Cerebellar cortex (tissue), 1 donor: ENCODE results near the gene SNCG.
A peak's percentile ranks its signal among the peaks of the same experiment; 100 is the strongest.
"Not testable (repeated sequence)": the region's sequence is repeated elsewhere in the genome, so short reads cannot be mapped to it uniquely, and the experiment has no call there.

Experiments
- DNase-seq: peaks from one replicate; pipeline ENCODE4 v3.0.0-alpha.2; 2015; ENCODE audit warnings: low spot score

SNCG gene

DNA sequence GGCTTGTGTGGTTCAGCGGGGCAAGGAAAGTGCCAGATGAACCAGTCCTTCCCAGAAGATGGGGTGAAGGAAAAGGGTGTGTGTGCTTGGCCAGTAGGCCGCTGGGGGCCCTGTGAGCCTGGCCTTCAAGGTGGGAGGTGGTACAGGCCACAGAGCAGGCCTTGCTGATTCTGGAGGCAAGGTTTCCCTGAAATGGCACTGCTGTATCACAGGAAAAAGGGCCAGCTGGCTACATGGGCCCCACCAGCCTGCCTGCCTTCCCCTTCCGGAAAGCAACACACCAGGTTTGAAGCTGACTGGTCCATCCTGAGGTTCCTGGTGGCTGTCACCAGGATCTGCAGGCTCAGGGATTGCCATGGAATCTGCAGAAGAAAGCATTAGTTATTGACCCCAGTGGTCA lies 13.5 kb upstream of the SNCG start:
- no peak for DNase-seq

DNA sequence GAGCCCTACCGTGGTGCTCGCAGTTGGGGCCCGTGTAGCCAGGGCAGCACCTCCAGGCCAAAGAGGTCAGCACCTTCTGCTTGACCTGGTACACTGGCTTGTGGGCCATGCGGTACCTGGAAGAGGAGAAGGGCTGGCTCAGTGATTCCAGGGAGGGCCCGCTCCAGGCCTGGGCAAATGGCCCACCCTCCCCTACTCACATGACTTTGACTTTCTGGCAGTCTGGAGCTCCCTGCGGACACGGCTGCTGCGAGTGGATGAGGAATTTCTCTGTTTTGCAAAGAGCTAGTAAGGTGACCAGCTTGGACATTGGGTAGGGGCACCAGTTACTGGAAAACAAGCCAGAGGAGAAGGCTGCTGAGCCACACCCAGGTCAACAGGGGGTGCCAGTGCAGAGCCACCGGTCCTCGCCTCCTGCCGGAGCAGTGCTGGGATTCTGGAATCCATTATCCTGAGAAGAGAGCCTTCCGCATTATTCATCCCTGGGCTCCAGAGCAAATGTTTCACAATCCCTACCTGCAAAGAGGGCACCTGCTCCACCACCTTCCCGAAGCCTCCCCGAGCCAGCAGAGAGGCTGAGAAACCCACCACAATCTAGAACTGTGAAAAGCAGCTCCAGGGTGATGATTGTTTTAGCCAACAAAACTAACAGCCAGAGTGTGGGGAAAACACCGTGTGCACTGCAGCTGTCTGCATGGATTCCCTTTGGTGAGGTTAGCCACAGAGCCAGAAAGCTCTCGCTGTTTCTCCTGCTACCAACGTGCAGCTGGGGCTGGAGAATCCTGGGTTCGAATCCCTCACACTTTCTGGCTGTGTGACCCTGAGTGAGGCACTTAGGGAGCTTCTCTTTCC lies 12.8 kb upstream of the SNCG start:
- DNase-seq, result peak; percentile 63

DNA sequence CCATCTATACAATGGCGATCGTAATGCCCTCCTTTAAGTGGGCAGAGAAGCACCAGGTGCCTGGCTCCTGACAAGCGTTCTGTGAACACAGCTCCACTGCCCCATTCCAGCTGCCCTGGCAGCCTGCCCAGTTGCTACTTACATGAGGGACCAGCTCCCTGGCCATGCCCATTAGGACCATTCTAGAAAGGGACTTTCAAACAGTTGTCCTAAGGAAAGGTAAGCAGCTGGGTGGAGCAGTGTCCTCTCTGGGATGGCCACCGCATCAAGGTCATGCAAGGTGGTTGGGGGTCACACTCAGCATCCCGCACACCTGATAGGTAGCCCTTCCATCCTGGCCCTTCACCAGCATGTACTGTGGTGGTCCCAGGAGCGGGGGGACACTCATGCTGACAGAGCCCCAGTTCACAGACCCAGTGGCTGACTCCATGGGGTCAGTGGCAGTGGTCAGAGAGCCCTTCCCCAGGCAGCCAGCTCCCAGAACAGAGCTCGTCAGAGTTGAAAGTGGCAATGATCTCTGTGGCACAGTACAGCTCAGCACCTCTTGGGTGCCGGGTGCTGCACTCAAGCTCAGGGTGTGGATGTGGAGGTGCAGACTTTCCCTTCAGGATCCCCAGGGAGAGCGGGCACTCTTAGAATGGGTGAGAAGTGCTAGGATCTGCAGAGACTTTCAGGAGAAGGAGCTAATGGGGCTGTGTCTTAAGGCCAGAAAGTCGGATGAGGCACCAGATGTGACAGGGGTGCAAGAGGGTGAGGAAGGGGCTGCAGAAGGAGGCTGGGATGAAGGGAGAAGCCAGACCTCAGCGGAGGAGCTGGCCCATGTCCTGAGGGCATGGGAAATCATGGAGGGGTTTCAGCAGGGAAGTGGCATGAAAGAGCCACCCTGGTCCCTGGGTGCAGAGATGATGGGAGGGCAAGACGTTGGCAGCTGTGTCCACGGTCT lies 11.9 kb upstream of the SNCG start:
- DNase-seq, result no peak

DNA sequence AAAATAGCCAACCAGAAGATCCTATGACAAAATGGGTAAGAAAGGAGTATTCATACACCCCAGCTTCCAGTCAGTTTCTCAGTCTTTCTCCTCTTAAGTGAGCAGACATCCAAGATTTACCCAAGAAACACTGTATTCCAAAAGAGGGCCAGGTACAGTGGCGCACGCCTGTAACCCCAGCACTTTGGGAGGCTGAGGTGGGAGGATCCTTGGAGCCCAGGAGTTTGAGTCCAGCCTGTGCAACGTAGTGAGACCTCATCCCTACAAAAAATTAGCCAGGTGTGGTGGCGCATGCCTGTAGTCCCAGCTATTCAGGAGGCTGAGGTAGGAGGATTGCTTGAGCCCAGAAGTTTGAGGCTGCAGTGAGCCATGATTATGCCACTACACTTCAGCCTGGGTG lies 10.6 kb upstream of the SNCG start:
- DNase-seq, result not testable (repeated sequence)

DNA sequence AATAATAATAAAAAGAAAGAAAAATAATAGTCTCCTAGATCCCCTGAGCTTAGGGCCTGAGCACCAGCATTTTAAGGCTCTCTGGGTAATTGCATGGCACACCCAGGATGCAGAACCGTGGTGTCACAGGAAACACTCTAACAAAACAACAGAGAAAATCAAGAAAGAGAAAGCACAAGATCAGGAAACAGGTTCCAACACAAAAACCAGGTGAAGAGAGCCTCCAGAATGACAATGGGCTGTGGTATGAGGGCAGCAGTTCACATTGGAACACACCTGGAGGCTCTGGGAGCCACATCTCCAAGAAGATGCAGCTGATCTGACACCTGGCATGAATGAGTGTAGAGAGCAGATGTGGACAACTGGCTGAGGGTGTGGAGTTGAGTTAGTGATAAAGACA lies 8.1 kb upstream of the SNCG start:
- no peak for DNase-seq

DNA sequence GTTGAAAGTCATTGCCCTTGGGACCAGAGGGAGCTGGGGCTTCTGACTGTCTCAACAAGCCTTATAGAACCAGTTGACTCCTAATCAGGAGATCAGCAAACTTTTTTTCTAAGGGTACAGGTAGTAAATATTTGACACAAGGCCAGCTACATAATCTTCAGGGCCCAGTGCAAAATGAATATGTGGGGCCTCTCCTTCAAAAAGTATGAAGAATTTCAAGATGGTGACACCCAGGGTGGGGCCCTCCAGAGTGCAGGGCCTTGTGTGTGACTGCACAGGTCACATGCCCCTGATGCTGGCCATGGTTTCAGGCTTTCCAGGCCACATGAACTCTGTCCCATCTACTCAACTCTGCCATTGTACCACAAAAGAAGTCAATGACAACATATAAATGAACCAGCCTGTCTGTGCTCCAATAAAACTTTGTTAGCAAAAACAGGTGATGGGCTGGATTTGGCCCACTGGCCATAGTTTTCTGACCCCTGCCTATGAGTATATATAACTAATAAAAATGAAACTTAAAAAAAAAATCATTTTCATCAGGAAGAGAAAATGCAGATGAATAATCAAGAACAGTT lies 7.1 kb upstream of the SNCG start:
- no peak for DNase-seq

DNA sequence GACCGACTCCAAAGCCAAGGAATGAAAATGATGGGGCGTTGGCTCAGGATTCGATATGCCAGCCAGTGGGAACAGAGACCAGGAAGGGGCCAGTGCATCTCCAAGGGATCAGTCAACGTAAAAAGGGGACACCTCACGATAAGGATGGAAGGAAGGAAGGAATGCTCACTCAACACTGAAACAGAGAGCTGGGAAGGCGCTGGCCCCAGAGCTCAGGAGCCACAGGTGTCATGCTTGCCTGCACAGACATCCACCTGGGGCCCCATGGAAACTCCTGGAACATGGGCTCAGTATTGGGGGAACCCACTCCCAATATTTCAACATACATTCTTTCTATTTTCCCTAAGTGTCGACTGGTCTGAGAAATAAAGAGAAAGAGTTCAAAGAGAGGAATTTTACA lies 6.3 kb upstream of the SNCG start:
- DNase-seq, result no peak

DNA sequence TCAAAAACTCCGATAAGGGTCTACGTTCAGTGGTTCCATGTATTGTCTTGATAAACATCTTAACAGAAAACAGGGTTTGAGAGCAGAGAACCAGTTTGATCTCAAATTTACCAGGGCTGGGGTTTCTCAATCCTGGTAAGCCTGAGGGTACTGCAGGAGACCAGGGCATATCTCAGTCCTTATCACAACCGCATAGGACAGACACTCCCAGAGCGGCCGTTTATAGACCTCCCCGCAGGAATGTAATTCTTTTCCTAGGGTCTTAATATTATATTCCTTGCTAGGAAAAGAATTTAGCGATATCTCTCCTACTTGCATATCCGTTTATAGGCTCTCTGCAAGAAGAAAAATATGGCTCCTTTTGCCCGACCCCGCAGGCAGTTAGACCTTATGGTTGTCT lies 5.7 kb upstream of the SNCG start:
- DNase-seq, result not testable (repeated sequence)

DNA sequence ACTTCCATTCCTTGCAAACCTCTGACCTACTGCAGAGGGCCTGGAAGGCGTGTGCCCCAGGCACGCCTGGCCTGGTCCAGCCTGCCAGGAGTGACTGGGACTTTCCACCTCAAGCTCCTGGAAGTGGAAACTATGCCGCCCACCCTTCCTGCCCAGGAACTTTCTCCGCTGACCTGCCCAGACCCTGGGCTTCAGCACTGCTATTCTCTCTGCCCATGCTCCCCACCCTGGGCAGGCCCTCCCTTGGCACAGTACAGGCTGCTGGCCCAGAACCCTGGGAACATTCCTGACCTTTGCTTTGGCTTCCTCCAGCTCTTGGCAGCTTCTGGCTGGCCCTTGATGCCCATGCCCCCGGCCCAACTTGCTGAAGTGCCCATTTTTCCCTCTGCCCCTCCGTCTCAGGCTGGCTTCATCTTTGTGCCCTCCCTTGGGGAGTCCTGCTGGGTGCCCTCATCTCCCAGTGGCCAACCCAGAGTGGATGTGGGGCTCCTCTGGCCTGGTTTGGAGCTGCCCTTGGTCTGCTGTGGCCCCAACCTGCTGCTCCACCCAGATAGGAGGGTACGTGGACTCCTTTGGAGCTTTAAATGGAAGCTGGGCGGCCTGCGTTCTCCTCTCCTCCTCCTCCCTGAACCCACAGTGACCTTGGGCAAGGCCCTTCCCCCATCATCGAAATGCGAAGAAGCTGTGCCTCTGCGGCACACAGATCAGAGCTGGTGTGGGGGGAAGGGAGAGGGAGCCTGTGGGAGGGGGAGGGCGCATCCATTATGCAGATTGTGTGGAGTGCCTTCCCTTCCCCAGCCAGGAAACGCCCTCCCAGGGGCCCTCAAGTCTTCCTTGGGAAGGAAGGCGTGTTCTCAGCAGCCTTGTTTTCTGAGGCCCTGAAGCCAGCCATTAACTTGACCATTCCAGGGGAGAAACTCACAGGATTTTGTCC lies 4.4 kb upstream of the SNCG start:
- peak; percentile 88 for DNase-seq

DNA sequence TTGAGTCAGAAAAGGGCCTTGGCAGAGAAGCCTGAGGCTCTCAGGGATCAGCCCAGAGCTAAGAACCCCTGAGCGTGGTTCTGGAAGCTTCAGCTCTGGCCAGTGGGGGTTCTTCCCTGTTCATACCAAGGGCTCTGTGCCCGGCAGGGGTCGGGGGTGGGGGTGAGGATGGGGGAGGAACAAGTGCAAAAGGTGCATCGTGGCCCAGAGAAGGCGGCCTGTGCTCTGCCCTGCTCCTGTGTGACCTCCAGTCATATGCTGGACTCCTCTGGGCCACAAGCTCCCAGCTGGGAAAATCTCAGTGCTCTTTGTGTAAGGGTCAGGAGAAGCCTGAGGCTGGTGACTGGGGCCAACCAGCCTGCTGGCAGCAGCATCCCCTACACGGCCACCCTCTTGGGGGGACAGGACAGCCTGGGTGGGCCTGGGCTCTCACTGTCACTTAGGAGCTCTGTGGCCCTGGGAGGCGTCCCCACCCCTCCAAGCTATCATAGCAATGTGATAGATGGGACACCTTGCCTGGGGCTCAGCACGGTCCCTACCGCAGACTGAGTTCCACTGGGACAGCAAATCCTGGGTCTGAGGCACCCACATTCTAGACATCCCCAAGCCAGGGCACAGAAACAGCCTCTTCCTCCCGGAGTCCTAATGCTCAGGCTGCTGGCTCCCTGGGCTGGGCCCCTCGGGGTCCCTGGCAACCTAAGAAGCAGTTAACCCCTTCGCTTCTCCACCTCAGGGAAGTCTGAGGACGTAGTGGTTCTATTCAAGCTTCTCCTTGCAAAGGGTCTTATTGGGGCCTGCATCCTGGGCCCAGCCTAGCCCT lies 3.5 kb upstream of the SNCG start:
- DNase-seq, result no peak

DNA sequence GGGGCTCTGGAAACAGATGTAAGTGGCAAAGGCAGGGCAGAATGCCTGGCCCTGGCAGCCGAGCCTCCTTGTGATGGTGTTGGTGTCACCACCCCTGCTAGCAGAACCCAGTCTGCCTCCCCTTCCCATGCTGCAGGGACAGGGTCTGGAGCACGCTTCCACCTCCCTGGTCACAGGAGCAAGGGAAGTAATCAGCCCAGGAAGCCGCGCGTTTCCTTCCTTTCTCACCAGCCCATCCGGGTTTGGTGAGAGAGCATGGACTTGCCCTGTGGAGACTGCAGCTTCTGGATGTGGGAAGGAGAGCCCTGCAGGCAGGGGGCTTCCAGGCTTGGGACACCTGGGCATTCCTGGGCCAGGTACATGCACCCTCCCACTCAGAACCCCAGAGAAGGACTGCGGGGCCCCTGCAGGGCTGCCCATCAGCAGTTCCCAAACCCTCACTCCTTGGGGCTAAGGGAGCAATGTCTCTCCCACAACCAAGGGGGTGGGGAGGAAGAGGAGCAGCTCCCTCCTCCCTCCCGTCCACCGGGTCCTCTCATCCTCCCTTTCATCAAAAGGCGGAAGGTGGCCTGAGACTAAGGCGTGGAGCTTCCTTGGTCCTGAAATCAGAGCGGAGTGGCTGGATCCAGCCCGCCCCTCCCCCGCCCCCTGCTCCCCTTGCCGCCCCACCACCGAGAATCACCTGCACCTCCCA lies 2.8 kb upstream of the SNCG start:
- no peak for DNase-seq

DNA sequence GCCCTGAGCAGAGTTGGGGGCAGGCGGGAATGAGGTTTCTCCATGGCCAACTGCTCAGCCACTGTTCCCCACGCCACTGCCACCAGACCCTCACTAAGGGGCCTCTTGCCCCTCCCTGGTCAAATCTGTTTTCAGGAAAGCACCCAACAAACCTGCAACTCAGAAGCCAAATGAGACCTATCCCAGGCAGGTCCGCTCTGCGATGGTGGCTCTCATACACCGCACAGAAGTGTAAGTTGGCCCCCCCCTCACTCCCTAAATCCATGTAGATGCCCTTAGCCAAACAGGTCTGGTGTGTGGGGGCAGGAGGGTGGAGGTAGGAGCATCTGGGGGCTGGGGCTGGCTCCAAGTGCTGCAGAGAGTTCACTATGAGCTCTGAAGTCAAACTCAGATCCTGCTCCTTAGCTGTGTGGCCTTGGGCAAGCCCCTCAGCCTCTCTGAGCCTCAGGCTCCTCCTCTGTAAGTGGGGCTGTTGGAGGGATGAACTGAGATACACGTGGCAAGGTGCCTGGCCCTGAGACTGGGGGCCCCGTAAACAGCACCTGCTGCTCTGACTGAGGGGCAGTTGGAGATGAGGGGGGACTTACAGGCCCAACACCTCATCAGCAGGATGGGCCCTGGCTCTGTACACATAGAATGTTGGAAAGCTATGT lies 2.1 kb upstream of the SNCG start:
- no peak for DNase-seq

DNA sequence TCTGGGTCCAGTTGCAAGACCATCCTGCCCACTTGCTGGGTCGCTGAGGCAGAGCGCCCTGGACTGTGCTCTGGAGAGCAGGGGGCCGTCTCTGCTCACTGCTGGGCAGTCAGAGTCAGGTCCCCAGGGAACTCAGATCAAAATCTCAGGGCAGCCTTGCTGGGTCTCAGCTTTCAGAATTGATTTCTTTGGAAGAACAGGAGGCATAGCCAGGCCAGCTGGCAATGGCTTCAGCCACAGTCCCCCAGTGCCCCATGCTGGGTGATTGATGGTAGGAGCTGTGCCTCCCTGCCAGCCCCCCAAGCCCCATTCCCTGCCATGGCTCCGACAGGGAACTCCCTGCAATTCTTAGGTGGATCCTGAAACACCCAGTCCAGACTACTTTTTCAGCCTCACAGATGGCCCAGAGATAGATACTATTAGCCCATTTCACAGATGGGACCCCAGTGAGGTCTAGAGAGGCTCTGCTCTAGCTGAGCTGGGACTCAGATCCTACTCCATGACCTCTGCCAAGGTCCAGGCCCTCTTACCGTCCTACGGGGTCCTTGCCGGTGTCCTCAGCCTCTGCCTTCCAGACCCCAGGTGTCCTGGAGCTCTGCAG lies 1.5 kb upstream of the SNCG start:
- no peak for DNase-seq

DNA sequence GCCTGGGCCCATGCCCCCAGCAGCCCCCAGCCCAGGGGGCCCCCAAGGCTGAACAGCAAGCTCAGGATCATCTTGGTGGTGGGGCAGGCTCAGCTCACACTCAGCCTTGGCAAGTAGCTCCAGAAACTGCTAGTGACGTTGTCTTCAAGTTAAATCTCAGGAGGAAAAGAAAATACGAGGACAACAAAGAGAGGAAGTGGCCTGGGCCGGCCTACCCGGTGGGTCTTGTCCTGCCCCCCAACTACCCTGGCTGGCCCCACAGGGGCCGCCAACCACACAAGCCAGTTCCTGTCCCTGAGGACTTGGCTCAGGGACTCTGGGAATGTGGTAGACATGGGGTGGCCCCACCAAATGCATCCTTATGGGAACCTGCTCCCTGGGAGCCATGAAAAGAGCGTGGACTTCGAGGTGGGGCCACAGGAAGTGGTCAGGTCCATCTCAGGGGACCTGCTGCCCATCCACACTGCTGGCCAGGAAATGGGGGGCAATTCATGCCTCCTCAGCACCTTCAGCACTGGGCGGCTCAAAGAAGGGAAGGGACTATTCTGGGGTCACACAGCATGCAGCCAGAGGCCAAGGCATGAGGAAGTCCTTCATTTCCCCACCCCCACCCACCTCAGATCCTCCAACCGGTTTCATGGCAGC lies 806 bp upstream of the SNCG start, which contains the start of gene MMRN2:
Gene MMRN2 (minus strand): TSS at position 145 of the 645 bp plus-strand sequence. CDS start 74 bp downstream, at position 71.
- no peak for DNase-seq

DNA sequence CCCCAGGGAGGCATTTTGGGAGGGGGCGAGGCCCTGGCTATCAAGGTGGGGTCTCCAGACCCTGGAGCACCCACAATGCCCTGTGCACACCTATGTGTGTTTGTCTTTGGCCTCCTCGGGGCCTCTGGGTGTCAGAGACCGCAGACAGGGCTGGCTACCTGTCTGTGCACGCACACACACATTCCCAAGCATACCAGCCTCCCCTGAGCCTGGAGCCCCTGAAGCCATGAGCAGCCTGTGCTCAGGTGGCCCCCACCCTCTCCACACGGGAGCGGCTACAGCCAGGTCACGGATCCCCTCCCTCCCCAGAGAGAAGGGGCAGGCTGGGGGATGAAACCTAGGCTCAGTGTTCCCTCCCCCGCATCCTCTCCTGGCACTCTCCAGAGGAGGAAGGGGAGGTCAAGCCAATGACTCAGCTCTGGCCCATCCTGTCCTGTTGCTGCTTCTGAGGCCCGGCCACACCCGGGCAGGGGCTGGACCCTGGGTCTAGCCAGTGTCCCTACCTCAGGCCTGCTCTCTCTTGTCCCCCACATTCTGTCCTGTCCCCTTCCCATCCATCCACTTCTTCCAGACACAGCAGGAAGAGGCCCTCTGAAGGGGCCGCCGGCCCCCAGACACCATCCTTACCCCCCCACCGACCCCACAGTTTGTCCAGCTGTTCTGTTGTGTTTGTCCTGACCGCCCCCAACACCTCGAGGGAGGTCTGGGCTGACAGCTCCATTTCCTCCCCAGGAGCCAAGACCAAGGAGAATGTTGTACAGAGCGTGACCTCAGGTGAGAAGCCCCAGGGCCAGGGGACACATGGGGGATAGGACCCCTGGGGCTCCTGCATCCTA lies 720 bp downstream of the SNCG start:
- DNase-seq, result no peak

DNA sequence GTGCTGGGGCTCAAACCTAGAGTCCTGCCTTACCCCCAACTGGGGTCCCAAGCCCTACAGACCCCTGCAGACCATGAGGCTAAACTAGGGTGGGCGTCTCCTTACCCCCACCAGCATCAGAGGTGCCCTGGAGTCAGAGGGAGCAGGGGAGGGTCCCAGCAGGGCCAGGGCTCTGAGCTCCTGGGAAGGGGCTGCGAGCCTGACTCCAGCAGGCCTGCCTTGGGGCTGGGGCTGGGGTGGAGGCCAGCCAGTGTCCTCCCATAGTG lies 1.3 kb downstream of the SNCG start:
- no peak for DNase-seq

DNA sequence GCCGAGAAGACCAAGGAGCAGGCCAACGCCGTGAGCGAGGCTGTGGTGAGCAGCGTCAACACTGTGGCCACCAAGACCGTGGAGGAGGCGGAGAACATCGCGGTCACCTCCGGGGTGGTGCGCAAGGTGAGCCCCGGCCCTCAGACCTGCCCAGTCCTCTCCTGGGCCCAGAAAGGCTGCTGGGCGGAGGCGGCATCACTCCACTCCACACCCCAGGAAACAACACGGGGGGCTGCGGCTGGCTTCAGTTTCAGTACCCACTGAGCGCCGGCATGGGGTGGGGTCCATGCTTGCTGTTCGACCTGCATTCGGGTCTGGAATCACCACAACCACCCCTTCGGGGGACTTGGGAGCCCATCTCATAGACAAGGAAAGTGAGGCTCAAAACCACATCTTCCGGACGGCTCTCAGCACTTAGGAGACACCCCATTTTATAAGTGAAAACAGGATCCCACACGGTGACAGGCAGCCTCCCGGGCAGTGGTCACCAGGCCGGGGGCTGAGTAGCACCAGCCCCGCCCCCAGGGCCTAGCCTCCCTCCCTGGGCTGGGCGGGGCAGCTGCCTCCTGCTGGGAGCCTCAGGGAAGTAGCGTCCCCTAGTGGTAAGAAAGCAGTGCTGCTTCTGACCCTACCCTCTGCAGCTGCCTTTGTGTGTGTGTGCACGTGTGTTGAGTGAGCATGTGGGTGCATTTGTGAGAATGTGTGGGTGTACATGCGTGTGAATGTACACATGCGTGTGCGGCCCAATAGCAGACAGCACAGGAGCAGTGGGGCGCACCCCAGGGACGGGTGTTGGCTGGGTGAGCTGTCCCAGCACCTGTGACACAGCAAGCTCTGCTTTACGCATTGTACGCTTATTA lies 1.8 kb downstream of the SNCG start:
- peak; percentile 66 for DNase-seq
